Activated CD8-positive, alpha-beta memory T cell treated with anti-CD3 and anti-CD28 coated beads for 48 hours (primary cell): ENCODE data around the gene PET117.
"Not testable (repeated sequence)": the region's sequence is repeated elsewhere in the genome, so short reads cannot be mapped to it uniquely, and the experiment has no call there.

ENCODE experiments used
- DNase-seq, 3 experiments: peaks; one replicate each; pipeline ENCODE4 v3.0.0-alpha.2; 2020; ENCODE audit warnings: low read depth in 2 of 3, low spot score in 2 of 3

Gene PET117

DNA sequence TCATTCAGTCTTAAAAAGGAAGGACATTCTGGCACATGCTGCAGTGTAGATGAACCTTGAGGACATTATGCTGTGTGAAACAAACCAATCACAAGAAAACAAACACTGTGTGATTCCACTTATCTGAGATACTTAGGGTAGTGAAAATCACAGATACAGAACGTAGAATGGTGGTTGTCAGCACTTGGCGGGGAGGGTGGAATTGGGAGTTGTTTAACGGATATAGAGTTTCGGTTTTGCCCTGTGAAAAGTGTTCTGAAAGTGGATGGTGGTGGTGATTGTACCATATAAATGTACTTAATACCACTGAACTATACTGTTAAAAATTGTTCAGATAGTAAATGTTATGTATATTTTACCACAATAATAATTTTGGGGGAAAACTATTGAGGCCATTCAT, 18.4 kb downstream of the PET117 start:
- DNase-seq: no peak

DNA sequence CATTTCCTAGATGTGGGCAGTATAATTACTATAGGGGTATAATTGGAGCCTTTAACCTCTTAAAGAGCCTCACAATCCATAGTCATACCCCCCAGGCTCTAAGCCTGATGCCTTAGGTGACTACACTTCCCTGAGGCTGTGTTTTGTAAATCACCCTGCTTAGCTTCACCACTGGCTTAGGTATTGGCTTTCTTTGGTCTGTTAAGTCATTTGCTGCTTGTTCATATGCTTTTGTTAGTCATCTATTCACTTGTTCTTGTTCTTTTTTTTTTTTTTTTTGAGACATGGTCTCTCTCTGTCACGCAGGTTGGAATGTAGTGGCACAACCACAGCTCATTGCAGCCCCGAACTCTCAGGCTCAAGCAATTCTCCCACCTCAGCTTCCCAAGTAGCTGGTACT, 26.7 kb downstream of the PET117 start:
- no peak for DNase-seq

DNA sequence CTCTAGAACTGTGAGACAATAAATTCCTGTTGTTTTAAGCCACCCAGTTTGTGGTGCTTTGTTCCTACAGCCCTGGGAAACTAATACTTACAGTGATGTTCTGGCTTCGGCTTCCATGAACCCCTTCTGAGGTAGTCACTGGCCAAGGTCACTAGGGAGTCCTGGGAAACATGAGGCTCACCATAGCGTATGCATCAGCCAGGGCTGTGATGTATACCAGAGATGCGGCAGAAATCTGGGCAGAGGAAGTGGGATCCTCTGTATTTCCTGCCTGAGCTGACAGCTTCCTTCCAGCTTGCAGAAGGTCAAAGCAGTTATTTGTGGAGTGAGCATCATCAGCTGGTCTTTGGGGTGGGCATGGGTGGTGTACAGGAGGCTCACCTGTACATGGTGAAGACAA, 27.9 kb downstream of the PET117 start:
- no peak for DNase-seq

DNA sequence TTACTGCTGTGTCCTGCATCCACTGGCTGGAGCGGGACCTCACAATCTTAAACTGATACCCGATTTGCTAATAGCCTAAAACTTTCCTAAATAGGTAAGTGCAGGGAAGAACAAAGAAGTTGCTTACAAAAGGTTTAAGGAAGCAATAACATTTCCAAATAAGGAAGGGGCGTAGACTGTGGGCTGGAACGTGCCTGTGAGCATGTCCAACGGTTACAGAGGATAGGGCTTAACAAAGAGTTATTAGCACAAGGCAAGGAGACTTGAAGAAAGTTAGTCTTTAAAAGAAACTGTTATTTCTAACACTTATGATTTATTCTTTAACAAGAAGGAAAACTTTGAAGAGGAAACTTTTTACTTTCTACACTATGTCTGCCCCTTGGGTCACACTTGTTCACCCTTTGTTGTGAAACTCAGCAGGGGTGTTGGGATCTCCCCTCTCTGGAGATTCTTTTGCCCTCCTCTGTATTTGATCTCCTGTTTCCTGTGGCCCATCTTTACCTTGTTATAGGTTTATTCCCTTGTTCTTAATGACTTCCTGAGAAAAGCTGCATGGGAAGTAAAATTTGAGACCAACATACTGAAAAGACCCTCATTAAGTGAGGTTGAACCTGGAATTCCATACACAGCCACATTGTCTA, 28.7 kb downstream of the PET117 start:
- no peak for DNase-seq

DNA sequence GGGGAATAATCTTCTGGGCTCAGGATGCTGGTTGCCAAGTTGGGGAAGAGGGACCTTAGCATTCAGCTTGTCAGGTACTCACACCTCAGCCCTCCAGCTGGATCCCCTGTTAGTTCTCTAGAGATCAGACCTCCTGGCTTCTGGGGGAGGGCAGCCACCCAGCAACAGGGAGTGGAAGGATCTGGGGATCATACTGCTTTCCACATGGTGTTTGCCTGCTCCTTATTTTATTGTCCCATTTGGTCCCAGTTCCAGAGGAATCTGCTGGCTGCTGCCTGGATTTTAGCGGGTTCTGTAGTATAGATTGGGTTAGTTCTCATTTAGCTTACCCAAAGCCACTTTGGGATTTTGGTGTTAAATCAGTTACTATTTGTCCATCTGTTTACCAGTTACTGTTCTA, 29.3 kb downstream of the PET117 start:
- no peak for DNase-seq

DNA sequence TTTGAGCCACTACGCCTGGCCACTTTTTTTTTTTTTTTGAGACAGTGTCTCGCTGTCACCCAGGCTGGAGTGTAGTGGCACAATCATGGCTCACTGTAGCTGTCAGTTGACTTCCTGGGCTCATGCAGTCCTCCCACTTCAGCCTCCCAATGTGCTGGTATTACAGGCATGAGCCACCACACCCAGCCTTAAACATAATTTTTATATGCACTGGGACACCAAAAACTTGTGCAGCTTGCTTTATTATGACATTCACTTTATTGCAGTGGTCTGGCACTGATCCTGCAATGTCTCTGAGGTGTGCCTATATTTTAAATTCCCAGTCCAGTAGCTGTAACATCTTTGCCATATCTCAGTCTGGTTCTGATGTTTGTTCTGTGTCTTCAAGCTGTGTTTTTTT, 34.7 kb downstream of the PET117 start:
- DNase-seq: no peak

DNA sequence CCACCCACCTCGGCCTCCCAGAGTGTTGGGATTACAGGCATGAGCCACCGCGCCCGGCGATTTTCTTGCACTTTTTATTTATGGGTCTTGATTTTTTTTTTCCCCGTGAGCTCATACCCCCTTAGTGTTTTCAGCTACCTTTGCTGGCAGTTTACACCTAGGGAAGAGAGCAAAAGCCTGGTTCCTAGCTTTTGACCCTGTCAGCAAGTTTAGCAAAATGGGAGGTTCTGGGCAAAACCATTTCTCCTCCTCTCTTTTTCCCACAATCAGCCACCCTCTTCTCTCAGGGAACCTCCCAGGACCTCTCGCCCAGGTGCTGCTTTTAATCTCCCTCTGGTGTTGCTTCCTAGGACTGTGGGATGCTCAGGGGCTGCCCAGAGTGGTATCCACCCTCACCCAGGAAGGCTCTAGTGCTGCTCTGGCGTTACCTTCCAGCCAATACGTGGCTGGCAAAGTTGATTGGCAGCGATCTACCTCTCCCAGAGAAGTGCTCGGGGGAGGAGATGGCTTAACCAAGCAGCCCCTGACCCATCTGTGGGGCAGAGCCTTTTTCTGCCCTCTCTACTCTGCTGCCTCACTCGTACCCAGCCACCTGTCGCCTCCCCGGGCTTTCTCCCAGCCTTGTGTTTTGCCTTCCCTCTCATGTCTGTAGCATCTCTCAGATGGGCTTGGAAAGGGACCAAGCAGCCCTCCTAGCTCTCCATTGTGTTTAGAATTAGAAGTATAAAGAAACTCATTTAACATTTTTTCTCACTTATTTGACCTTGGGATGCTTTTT, 37.4 kb downstream of the PET117 start:
- no peak for DNase-seq

DNA sequence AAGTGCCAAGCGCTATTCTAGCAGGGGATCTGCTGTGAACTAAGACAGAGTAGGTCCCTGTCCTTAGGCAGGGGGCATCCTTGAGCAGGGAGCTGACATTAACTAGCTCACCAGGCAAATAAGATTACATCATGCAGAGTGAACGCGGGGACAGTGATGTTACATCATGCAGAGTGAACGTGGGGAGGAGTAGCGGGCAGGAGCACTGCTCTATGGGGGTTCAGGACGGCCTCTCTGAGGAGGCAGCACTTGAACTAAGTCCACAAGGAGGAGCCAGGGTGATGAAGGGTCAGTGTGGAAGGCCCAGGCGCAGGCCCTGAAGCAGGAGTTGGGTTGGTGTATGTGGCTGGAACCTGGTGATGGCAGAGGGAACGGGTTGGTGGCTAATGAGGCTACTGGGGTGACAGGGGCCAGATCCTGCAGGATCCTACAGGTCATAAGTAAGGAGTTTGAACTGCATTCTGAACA, 38.7 kb downstream of the PET117 start:
- no peak for DNase-seq

DNA sequence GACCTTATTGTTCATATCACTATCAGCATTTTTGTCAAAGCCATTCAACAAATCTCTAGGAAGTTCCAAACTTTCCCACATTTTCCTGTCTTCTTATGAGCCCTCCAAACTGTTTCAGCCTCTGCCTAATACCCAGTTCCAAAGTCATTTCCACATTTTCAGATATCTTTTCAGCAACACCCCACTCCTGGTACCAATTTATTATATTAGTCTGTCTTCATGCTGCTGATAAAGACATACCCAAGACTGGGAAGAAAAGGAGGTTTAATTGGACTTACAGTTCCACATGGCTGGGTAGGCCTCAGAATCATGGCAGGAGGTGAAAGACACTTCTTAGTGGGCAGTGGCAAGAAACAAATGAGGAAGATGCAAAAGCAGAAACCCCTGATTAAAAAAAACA, 42.7 kb downstream of the PET117 start:
- DNase-seq: not testable (repeated sequence)

DNA sequence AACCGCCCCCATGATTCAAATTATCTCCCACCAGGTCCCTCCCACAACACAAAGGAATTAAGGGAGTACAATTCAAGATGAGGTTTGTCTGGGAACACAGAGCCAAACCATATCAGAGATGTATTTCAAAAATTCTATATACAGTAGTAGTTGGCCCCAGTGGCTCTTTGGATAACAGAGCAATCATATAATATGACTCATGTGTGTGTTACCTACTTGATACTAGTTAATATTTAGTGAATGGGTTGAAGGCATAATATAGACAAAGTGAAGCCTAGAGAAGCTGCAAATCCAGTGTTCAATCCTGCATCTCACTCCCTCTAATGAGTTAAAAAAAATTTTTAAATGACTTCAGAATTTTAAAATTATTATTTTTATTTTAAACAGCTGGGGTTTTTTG, 43.2 kb downstream of the PET117 start:
- no peak for DNase-seq

DNA sequence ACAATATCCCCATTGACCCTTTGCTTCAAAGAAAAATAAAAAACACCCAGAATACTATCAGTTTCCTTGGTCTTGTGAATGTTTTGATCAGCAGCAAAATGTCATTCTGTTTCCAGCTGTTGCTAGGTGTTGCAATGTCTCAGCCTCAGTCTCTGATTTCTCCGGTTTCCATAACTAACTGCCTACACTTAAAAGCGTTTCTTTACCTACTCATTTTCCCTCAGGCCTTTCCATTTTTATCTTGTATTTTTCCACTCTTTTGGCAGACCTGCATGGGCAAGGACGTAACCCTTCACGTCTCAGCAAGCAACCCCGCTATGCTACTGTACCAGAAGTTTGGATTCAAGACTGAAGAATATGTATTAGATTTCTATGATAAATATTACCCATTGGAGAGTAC, 49.4 kb downstream of the PET117 start:
- no peak for DNase-seq

DNA sequence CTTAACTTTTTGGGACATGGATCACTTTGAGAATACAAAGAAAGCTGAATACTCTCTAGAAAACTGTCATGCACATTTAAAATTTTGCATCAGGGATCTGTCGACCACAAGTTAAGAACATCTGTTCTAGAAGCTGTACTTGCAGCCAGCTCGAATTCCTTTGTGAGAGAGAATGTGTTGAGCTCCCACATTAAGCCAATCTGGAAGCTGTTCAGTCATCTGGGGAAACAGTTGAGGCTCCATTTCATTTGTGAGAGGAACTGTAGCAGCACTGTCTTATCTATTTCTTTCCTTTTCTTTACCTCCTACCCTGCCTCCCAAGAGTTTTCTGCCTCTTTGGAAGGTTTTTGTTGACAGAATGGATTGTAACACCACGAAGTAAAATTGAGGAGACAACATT, 50.8 kb downstream of the PET117 start:
- no peak for DNase-seq

DNA sequence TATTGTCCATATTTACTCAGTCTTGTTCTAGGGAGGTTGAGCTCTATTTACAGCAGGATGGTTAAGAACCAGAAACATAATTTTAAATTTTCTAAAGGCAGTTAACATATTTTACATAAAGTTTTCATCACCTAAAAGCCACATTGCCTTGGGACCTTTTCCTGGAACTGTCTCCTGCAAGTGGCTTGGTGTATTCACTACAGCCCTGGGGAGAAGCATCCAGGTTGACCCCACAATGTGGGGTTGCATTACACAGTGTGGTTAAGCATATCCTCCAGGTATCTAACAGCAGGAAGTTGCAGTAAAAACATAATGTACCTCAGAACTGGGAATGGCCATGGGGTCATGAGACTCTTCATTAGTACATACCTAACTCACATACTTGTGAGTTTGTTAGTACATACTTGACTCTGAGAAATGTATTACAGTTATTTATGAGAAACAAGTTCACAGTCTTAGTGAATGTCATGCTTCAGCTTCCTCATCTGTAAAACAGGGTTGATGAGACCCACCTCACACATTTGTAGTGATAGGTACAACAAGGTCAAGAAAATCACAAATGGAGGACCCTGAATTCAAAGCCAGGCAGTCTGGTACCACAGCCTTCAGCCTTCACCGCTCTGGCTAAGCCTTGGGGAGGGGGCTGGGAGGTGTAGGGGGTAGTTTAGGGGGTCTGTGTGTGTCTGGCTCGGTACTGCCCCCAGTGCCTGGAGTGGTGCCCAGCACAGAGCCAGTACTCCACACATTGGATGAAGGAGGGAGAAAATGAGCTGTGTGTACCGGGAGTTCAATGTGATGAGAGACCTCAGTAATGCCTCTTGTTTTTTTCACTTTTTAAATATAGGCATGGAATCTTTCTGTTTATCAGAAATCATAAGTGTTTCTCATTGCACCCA, 52.9 kb downstream of the PET117 start:
- DNase-seq: no peak

DNA sequence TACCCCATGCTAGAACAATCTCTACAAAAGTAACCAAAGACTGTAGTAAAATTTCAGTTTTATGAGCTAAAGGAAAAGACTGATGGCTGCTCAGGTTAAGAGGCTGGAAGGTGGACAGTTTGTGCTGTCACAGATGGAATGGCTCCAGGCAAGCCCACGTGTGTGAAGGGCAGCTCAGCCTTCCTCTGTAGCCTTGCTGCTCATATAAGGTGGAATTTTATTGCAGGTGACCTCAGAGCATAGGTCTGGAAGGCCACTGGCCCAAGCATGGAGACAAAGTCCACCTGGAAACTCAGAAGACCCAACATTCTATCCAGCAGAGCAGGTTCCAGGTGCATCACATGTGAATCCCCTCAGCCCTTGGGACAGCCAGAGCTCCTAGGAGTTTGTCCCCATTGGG, 53.6 kb downstream of the PET117 start:
- DNase-seq: no peak
